Measurements from ENCODE around the gene OTX1. TPM values are rescaled to one million over a fixed set of nuclear protein-coding genes. Genes with fewer than 3 reads are reported as not detected.

Gene OTX1
- total and polyA plus RNA-seq, 10 of the 15 experiments (the other 5 are each of a cell fraction or from before 2014, with no cell fraction given), result 0.04 to 0.67 (median 0.23) TPM; not detected in 2

DNA sequence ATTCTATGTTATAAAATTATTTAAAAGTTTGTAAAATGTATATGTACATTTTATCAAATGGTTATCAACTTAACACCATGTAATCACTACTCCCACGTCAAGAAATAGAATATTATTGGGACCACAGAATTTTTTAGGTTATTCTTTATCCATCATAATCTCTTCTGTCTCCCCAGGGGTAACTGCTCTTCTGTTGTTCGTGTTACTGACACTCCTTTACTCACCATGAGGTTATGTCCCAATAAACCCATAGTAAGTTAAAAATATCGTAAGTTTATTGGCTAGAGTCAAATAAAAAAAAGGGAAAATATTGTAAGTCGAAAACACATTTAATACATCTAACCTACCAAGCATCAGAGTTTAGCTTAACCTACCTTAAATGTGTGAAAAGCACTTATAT, 14.0 kb downstream of the OTX1 start:
- Histone ChIP-seq H3K27me3 (replicated peaks in 1 of 2; ENCODE audit: control insufficient read depth in 2 of 2, insufficient read depth in 2 of 2, low read length in 1 of 2) (no peaks in the 10 kb centered on the region), H3K36me3 (ENCODE audit: control insufficient read depth in 2 of 2, insufficient read depth in 2 of 2, low read length in 1 of 2) (no peaks in the 10 kb centered on the region), H2AFZ (ENCODE audit: control insufficient read depth, low read depth, low read length) (no peak overlapping the region), H3K27ac (ENCODE audit: control insufficient read depth, insufficient read depth) (no peak overlapping the region), H3K4me2 (ENCODE audit: control insufficient read depth, insufficient read depth) (no peak overlapping the region), H4K20me1 (ENCODE audit: control insufficient read depth, insufficient read depth) (no peaks in the 10 kb centered on the region), H3K4me3 (no peak overlapping the region), H3K4me1 (ENCODE audit: control insufficient read depth, insufficient read depth, low read length) (no peaks in the 10 kb centered on the region), H3K79me2 (ENCODE audit: control insufficient read depth, insufficient read depth, low read length) (no peaks in the 10 kb centered on the region), H3K9me3 (replicated peaks; ENCODE audit: control insufficient read depth, insufficient read depth, low read length) (no peaks in the 10 kb centered on the region), H3K9ac (ENCODE audit: control insufficient read depth, insufficient read depth, low read length) (no peak overlapping the region)
- in situ Hi-C loops (cut with MboI) (no loop called here), intact Hi-C loops (cut with micrococcal nuclease; ENCODE audit: unreplicated experiment) (loop anchor here (10.0 kb wide), 1 partner anchor 360 kb away; no protein-coding TSS in a partner anchor)
- no peak for DNase-seq (ENCODE audit: low read depth, low spot score)
- CTCF ChIA-PET, result no interaction called here
- no TSS peak for BruUV-seq (replicated peaks)
- TF ChIP-seq PML (IDR thresholded peaks at IDR 0.05; ENCODE audit: low read length) (no peak), NR2C1 (IDR thresholded peaks at IDR 0.05) (no peak), SRF (IDR thresholded peaks at IDR 0.05; ENCODE audit: low read depth in 2 of 2, low read length in 2 of 2) (no peak), FOXK2 (IDR thresholded peaks at IDR 0.05) (no peak), CBFB (IDR thresholded peaks at IDR 0.05; ENCODE audit: low read depth) (no peak), BMI1 (IDR thresholded peaks at IDR 0.05; ENCODE audit: borderline replicate concordance) (no peak), RFX5 (IDR thresholded peaks at IDR 0.05; ENCODE audit: low read depth, low read length) (no peak), TCF7 (IDR thresholded peaks at IDR 0.05; ENCODE audit: borderline replicate concordance) (no peak), ZNF384 (IDR thresholded peaks at IDR 0.05; ENCODE audit: borderline replicate concordance, low read depth, low read length) (no peak), SP1 (IDR thresholded peaks at IDR 0.05; ENCODE audit: low read depth, low read length) (no peak), POLR2AphosphoS2 (IDR thresholded peaks at IDR 0.05; ENCODE audit: low read depth, low read length) (no peak), RAD21 (IDR thresholded peaks at IDR 0.05; ENCODE audit: insufficient read depth, low read depth, low read length) (no peak), BRCA1 (IDR thresholded peaks at IDR 0.05; ENCODE audit: low read depth, low read length) (no peak), MXI1 (IDR thresholded peaks at IDR 0.05; ENCODE audit: low read depth, low read length) (no peak), HDAC6 (IDR thresholded peaks at IDR 0.05; ENCODE audit: unreplicated experiment) (no peak), ZNF274 (IDR thresholded peaks at IDR 0.05; ENCODE audit: insufficient read depth, insufficient read length) (no peak), SUZ12 (IDR thresholded peaks at IDR 0.05; ENCODE audit: unreplicated experiment) (no peak)
- TF ChIP-seq, protein P1, sequence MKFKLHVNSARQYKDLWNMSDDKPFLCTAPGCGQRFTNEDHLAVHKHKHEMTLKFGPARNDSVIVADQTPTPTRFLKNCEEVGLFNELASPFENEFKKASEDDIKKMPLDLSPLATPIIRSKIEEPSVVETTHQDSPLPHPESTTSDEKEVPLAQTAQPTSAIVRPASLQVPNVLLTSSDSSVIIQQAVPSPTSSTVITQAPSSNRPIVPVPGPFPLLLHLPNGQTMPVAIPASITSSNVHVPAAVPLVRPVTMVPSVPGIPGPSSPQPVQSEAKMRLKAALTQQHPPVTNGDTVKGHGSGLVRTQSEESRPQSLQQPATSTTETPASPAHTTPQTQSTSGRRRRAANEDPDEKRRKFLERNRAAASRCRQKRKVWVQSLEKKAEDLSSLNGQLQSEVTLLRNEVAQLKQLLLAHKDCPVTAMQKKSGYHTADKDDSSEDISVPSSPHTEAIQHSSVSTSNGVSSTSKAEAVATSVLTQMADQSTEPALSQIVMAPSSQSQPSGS (IDR thresholded peaks at IDR 0.05; ENCODE audit: low read length), result no peak
- TF ChIP-seq, protein P2, sequence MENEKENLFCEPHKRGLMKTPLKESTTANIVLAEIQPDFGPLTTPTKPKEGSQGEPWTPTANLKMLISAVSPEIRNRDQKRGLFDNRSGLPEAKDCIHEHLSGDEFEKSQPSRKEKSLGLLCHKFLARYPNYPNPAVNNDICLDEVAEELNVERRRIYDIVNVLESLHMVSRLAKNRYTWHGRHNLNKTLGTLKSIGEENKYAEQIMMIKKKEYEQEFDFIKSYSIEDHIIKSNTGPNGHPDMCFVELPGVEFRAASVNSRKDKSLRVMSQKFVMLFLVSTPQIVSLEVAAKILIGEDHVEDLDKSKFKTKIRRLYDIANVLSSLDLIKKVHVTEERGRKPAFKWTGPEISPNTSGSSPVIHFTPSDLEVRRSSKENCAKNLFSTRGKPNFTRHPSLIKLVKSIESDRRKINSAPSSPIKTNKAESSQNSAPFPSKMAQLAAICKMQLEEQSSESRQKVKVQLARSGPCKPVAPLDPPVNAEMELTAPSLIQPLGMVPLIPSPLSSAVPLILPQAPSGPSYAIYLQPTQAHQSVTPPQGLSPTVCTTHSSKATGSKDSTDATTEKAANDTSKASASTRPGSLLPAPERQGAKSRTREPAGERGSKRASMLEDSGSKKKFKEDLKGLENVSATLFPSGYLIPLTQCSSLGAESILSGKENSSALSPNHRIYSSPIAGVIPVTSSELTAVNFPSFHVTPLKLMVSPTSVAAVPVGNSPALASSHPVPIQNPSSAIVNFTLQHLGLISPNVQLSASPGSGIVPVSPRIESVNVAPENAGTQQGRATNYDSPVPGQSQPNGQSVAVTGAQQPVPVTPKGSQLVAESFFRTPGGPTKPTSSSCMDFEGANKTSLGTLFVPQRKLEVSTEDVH (IDR thresholded peaks at IDR 0.05; ENCODE audit: low read depth, partially characterized antibody), result no peak
- TF ChIP-seq, protein P3, sequence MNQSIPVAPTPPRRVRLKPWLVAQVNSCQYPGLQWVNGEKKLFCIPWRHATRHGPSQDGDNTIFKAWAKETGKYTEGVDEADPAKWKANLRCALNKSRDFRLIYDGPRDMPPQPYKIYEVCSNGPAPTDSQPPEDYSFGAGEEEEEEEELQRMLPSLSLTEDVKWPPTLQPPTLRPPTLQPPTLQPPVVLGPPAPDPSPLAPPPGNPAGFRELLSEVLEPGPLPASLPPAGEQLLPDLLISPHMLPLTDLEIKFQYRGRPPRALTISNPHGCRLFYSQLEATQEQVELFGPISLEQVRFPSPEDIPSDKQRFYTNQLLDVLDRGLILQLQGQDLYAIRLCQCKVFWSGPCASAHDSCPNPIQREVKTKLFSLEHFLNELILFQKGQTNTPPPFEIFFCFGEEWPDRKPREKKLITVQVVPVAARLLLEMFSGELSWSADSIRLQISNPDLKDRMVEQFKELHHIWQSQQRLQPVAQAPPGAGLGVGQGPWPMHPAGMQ (IDR thresholded peaks at IDR 0.05; ENCODE audit: borderline replicate concordance), result no peak
- RAD21 ChIA-PET (ENCODE audit: unreplicated experiment), result no interaction called here
- POLR2A ChIA-PET, result no interaction called here
- FAIRE-seq, result no peak
- ATAC-seq, result no peak
- 12% methylated on average over 4 of the region's 4 CpGs for WGBS (ENCODE audit: insufficient coverage, insufficient replicate concordance, low lambda C conversion rate, missing lambda C conversion rate)
- SMC1A ChIA-PET (ENCODE audit: uncharacterized antibody, unreplicated experiment), result no interaction called here
